Activated gamma-delta T cell (primary cell): ENCODE results near the gene DUS3L.
"Not testable (repeated sequence)": the region's sequence is repeated elsewhere in the genome, so short reads cannot be mapped to it uniquely, and the experiment has no call there.

Source experiments
- DNase-seq: peaks from one replicate; lab custom pipeline; 2025; lab: John Stamatoyannopoulos, UW

The DUS3L gene

DNA sequence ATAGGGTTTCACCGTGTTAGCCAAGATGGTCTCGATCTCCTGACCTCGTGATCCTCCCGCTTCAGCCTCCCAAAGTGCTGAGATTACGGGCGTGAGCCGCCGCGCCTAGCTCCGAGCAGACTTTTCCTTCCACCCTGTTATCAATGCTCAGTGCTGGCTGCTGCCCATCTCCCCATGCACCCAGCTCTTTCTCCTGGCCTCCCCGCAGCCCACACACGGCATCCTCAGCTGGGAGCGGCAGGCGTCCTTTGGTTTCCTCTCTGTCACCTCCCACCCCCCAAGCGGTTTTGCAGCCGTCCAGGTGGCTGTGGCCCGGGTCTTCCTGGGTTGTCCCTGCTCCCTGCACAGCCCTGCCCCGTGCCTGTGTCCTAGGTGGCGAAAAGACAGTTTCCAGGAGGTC lies 18.5 kb downstream of the DUS3L start:
- DNase-seq, result no peak

DNA sequence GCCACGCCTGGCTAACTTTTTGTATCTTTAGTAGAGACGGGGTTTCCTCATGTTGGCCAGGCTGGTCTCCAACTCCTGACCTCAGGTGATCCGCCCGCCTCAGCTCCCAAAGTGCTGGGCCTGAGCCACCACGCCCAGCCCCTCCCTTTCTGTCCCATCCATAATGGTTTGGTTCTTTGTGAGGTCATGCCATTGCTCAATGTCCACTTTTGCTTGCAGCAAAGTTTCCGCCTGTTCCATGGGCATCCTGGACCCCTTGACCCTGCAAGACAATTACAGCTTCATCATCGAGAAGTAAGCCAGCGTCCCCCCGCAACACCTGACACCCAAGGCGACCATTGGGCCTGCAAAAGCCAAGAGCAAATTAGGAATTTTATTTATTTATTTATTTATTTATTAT lies 23.0 kb downstream of the DUS3L start:
- DNase-seq, result no peak

DNA sequence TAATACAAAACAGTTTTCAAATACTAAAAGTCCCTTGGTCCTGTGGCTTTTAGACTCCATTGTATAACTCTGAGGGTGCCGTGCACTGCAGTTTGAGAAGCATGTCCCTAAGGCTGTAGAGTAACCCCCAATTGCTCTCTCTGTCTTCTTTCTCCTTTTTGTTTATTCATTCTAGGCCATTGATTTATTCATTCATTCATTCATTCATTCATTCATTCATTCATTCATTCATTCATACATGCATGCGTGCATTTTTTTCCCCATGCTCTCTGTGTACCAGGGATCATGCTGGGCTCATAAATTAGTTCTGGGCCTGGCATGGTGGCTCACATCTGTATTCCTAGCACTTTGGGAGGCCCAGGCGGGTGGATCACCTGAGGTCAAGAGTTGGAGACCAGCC lies 25.7 kb downstream of the DUS3L start:
- DNase-seq, result no peak

DNA sequence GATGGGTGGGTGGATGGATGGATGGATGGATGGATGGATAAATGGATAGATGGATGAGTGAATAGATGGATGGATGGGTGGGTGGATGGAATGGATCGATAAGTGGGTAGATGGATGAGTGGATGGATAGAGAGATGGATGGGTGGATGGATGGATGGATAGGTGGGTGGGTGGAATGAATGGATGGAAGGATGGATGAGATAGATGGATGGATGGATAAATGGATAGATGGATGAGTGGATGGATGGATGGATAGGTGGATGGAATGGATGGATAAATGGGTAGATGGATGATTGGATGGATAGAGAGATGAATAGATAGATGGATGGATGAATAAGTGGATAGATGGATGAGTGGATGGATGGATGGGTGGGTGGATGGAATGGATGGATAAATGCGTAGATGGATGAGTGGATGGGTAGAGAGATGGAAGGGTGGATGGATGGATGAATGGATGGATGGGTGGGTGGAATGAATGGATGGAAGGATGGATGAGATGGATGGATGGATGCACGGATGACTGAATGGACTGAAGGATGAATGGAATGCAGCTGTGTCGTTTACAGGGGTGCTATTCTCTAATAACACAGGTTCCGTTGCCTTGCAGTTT lies 28.2 kb downstream of the DUS3L start:
- DNase-seq, result no peak

DNA sequence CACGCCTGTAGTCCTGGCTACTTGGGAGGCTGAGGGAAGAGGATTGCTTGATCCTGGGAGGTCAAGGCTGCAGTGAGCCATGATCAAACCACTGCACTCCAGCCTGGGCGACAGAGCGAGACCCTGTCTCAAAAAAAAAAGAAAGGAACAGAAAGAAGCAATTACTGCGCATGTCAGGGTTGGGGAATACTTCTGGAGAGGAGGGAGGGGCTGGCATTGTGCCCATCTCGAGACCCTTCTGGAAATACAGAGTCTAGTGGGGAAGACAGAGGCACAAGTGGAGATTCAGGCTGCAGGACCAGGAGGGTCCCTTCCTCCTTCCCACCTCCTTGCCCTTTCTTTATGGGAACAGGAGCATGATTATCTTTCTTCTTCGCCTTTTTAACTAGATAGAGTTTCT lies 37.2 kb downstream of the DUS3L start:
- no peak for DNase-seq

DNA sequence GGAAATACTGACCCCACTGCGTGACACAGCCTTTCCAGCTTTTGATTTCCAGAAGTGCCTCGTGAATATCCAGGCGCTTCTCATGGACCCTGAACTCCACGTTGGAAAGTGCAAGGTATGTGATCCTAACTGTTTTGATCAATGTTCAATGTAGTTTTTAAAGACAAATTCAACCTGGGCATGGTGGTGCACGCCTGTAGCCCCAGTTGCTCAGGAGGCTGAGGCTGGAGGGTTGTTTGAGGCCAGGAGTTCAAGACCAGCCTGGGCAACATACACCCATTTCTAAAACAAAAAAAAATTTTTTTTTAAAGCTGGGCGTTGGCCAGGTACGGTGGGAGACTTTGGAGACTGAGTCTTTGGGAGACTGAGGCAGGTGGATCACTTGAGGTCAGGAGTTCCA lies 39.3 kb downstream of the DUS3L start:
- no peak for DNase-seq

DNA sequence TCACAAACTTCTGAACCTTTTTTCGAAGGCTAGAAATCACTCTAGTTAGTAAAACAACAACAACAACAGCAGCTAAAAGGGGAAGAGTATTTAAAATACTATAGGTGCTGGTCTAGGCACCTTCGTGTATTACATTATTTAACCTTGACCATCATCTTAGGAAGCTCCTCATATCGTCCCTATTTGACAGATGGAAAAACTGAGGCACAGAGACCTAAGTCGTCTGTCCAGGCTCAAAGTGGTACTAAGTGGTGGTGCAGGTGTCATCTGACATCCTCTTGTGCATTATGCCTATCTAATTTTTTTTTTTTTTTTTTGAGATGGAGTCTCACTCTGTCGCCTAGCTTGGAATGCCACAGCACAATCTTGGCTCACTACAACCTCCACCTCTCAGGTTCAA lies 41.5 kb downstream of the DUS3L start:
- DNase-seq, result no peak

DNA sequence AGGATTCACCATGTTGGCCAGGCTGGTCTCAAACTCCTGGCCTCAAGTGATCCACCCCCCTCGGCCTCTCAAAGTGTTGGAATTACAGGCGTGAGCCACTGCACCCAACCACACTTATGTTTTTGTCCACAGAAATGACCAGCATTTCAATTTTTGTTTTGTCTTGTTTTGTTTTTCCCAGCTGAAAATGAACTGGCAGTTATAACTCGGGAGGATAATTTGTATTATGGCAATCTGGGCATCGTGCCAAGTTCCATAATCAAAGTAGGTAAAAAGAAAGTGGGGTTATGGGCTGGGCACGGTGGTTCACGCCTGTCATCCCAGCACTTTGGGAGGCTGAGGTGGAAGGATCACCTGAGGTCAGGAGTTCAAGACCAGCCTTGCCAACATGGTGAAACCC lies 42.0 kb downstream of the DUS3L start:
- not testable (repeated sequence) for DNase-seq

DNA sequence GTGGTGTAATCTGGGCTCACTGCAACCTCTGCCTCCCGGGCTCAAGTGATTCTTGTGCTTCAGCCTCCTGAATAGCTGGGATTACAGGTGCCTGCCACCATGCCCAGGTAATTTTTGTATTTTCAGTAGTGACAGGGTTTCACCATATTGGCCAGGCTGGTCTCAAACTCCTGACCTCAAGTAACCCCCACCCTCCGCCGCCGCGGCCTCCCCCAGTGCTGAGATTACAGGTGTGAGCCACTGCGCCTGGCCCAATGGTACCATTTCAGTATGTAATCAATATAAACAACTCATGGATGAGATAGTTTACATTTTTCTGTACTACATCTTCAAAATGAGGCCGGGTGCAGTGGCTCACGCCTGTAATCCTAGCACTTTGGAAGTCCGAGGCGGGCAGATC lies 46.0 kb downstream of the DUS3L start:
- DNase-seq, result not testable (repeated sequence)

DNA sequence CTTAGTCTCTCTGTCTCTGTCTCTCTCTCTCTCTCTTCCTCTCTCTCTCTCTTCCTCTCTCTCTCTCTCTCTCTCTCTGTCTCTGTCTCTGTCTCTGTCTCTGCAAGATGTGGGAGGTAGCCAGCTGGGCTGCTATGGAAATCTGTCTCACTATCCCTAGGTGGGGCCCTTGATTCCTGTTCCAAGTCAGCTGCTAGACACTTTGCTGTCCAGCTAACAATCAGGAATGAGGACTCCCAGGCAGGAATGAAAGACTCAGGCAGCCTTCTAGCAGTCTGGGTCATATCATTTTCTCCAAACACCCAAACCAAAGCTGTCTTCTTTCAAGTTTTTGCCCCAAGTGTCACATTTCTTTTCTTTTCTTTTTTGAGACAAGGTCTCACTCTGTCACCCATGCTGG lies 47.3 kb downstream of the DUS3L start:
- no peak for DNase-seq

DNA sequence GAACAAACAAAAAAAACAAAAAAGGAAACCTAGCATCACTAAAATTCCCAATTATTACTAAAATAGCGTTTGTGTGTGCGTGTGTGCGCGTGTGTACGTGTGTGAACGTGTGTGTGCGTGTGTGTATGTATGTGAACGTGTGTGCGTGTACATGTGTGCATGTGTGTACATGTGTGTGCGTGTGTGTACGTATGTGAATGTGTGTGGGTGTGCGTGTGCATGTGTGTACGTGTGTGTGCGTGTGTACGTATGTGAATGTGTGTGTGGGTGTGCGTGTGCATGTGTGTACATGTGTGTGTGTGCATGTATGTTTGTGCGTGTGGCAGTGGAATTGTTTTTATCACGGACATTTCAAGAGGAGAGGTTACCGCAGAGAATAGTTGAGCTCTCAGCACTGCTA lies 48.9 kb downstream of the DUS3L start:
- no peak for DNase-seq

DNA sequence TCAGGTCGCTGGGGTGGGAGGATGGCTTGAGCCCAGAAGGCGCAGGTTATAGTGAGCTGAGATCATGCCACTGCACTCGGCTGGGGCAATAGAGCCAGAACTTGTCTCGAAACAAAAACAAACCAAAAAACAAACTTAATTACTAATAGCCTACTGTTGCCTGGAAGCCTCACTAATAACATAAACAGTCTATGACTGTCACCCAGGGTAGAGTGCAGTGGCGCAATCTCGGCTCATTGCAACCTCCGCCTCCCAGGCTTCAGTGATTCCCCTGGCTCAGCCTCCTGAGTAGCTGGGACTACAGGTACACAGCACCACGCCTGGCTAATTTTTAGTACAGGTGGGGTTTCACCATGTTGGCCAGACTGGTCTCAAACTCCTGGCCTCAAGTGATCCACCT lies 52.5 kb downstream of the DUS3L start:
- no peak for DNase-seq
